Rectal smooth muscle tissue (tissue), 1 donor: Measurements from ENCODE around the gene FKBP11.
A peak's percentile ranks its signal among the peaks of the same experiment; 100 is the strongest.

ENCODE experiments used
- H3K27ac ChIP-seq: one replicate; pipeline ENCODE4 v1.7.0; 2013; ENCODE audit warnings: low read depth, low read length, inconsistent platforms
- H3K27me3 ChIP-seq: one replicate; pipeline ENCODE4 v1.7.0; 2013; ENCODE audit warnings: low read length; ENCODE audit not compliant: control insufficient read depth, insufficient read depth
- H3K36me3 ChIP-seq: one replicate; pipeline ENCODE4 v1.7.0; 2013; ENCODE audit warnings: low read length; ENCODE audit not compliant: control insufficient read depth, insufficient read depth
- H3K4me1 ChIP-seq: one replicate; pipeline ENCODE4 v1.7.0; 2013; ENCODE audit warnings: low read length; ENCODE audit not compliant: control insufficient read depth, insufficient read depth
- H3K4me3 ChIP-seq: one replicate; pipeline ENCODE4 v1.7.0; 2013; ENCODE audit warnings: low read length
- H3K9ac ChIP-seq: one replicate; pipeline ENCODE4 v1.7.0; 2013; ENCODE audit warnings: low read length

FKBP11 gene

GRCh38 chr12:48925304-48926011 lies at the start of gene FKBP11:
TSS of gene FKBP11 (minus strand) at chr12:48925492. CDS start at chr12:48925428, 64 bp downstream.
- H3K9ac ChIP-seq: peak within 1 kb of the TSS; percentile 45
- H3K27me3 ChIP-seq: no peaks in the 10 kb centered on the region
- peaks cover 5% of the 10 kb centered on the region for H3K36me3 ChIP-seq
- no peak within 1 kb of the TSS for H3K27ac ChIP-seq
- peak within 1 kb of the TSS; percentile 96 for H3K4me3 ChIP-seq
- peaks cover 4% of the 10 kb centered on the region for H3K4me1 ChIP-seq

- H3K27me3 ChIP-seq: peaks cover 51% of the 10 kb centered on the region
- H3K27ac ChIP-seq: no peak overlapping the region
- peaks cover 3% of the 10 kb centered on the region for H3K4me1 ChIP-seq
- H3K9ac ChIP-seq: no peak overlapping the region
- H3K4me3 ChIP-seq: no peak overlapping the region
- no peaks in the 10 kb centered on the region for H3K36me3 ChIP-seq
Measured at GRCh38 chr12:48973941-48974673, 48.8 kb upstream of the FKBP11 start.

GRCh38 chr12:48973531-48973930 lies 48.2 kb upstream of the FKBP11 start:
- Histone ChIP-seq H3K4me1 (peaks cover under 1% of the 10 kb centered on the region), H3K27me3 (peaks cover 45% of the 10 kb centered on the region), H3K9ac (no peak overlapping the region), H3K4me3 (no peak overlapping the region), H3K36me3 (no peaks in the 10 kb centered on the region), H3K27ac (no peak overlapping the region)

- Histone ChIP-seq H3K27me3 (peaks cover 43% of the 10 kb centered on the region), H3K27ac (no peak overlapping the region), H3K4me1 (no peaks in the 10 kb centered on the region)
Measured at GRCh38 chr12:48972952-48973483, 47.7 kb upstream of the FKBP11 start.

GRCh38 chr12:48972213-48972951 lies 47.1 kb upstream of the FKBP11 start:
- H3K27ac ChIP-seq: no peak overlapping the region
- peaks cover 39% of the 10 kb centered on the region for H3K27me3 ChIP-seq
- H3K4me3 ChIP-seq: no peak overlapping the region
- no peaks in the 10 kb centered on the region for H3K36me3 ChIP-seq
- no peaks in the 10 kb centered on the region for H3K4me1 ChIP-seq
- H3K9ac ChIP-seq: no peak overlapping the region

More at GRCh38 chr12:48972952-48973483, 47.7 kb upstream of the FKBP11 start:
- H3K4me3 ChIP-seq: no peak overlapping the region
- H3K9ac ChIP-seq: no peak overlapping the region
- no peaks in the 10 kb centered on the region for H3K36me3 ChIP-seq

GRCh38 chr12:48970702-48971334 lies 45.5 kb upstream of the FKBP11 start:
- peak overlapping the region; percentile 45 for H3K4me3 ChIP-seq
- H3K27me3 ChIP-seq: peaks cover 33% of the 10 kb centered on the region
- H3K27ac ChIP-seq: no peak overlapping the region
- no peaks in the 10 kb centered on the region for H3K36me3 ChIP-seq
- H3K4me1 ChIP-seq: no peaks in the 10 kb centered on the region
- no peak overlapping the region for H3K9ac ChIP-seq

GRCh38 chr12:48969833-48970701 lies 44.8 kb upstream of the FKBP11 start:
- no peak overlapping the region for H3K9ac ChIP-seq
- peak overlapping the region; percentile 38 for H3K4me3 ChIP-seq
- H3K27ac ChIP-seq: no peak overlapping the region
- no peaks in the 10 kb centered on the region for H3K4me1 ChIP-seq
- peaks cover 33% of the 10 kb centered on the region for H3K27me3 ChIP-seq
- H3K36me3 ChIP-seq: no peaks in the 10 kb centered on the region

- Histone ChIP-seq H3K27ac (no peak overlapping the region), H3K9ac (no peak overlapping the region), H3K36me3 (no peaks in the 10 kb centered on the region), H3K4me1 (no peaks in the 10 kb centered on the region), H3K27me3 (peaks cover 33% of the 10 kb centered on the region), H3K4me3 (no peak overlapping the region)
Measured at GRCh38 chr12:48969160-48969771, 44.0 kb upstream of the FKBP11 start.

- Histone ChIP-seq H3K9ac (no peak overlapping the region), H3K36me3 (no peaks in the 10 kb centered on the region), H3K4me1 (no peaks in the 10 kb centered on the region), H3K27ac (no peak overlapping the region), H3K4me3 (no peak overlapping the region), H3K27me3 (peaks cover 28% of the 10 kb centered on the region)
Measured at GRCh38 chr12:48968467-48968866, 43.2 kb upstream of the FKBP11 start.

GRCh38 chr12:48967991-48968390 lies 42.7 kb upstream of the FKBP11 start:
- Histone ChIP-seq H3K27me3 (peaks cover 28% of the 10 kb centered on the region), H3K27ac (no peak overlapping the region), H3K4me1 (no peaks in the 10 kb centered on the region), H3K36me3 (no peaks in the 10 kb centered on the region), H3K4me3 (no peak overlapping the region), H3K9ac (no peak overlapping the region)
